Naive thymus-derived CD8-positive, alpha-beta T cell (primary cell): Measurements from ENCODE around the gene EIF3L. TPM values are rescaled to one million over a fixed set of nuclear protein-coding genes. Genes with fewer than 3 reads are reported as not detected.

Source experiments
- ATAC-seq, 2 donors: fragments of 150-1000 bp; cut with Tn5 transposase in 1 of 2; sonication (Bioruptor Pico), chemical (Tn5 transposase) in 1 of 2; 1 replicate in 1 of 2; 2 replicates in 1 of 2; pipeline ENCODE4 v1.10.0; 2021; ENCODE audit warnings: mild to moderate bottlenecking in 2 of 2, moderate library complexity in 2 of 2
- POLR2A ChIA-PET: fragments of 350-600 bp; sonication (Branson Sonifier 250); formaldehyde crosslinking; loops from one replicate; lab custom pipeline; 2021; ENCODE audit warnings: antibody characterized with exemption; lab: Charles Lee
- DNase-seq, 10 donors: peaks; one replicate each; pipeline versions ENCODE4 v3.0.0 to v3.0.0-alpha.2; 2020 to 2022
- H3K27ac Mint-ChIP-seq, 10 donors: one replicate each; pipeline ENCODE4 v1.8.0; 2020 to 2022; ENCODE audit warnings: mild to moderate bottlenecking in 10 of 10, mixed read lengths in 10 of 10, moderate library complexity in 4 of 10, inconsistent platforms in 1 of 10
- H3K27me3 Mint-ChIP-seq, 5 donors: one replicate each; pipeline ENCODE4 v1.8.0; 2021 to 2022; ENCODE audit warnings: mixed read lengths in 5 of 5
- H3K36me3 Mint-ChIP-seq, 3 donors: one replicate each; pipeline ENCODE4 v1.8.0; 2020 to 2022; ENCODE audit warnings: mixed read lengths in 3 of 3, mild to moderate bottlenecking in 2 of 3, inconsistent platforms in 1 of 3
- H3K4me1 Mint-ChIP-seq, 4 donors: one replicate each; pipeline ENCODE4 v1.8.0; 2021 to 2022; ENCODE audit warnings: mixed read lengths in 4 of 4
- H3K4me3 Mint-ChIP-seq, 10 donors: one replicate each; pipeline ENCODE4 v1.8.0; 2020 to 2022; ENCODE audit warnings: mild to moderate bottlenecking in 10 of 10, mixed read lengths in 10 of 10, moderate library complexity in 6 of 10, inconsistent platforms in 1 of 10
- H3K9me3 Mint-ChIP-seq, 9 donors: one replicate each; pipeline ENCODE4 v1.8.0; 2020 to 2022; ENCODE audit warnings: mixed read lengths in 9 of 9, mild to moderate bottlenecking in 3 of 9, inconsistent platforms in 1 of 9, moderate library complexity in 1 of 9
- microRNA-seq: library from miRNA; unstranded; fragments of <30 nt; microRNA quantifications from one replicate; pipeline ENCODE4 v1.2.0, GENCODE V29; 2022; ENCODE audit warnings: borderline microRNAs expressed
- polyA plus RNA-seq, 3 donors: library from polyadenylated mRNA; unstranded; fragments of 300-500 nt; fragmentation: Illumina TruSeq; gene quantifications; one replicate each; pipeline ENCODE4 v1.2.3, GENCODE V29; 2021
- total RNA-seq, 8 experiments: library from RNA in 2 of 8; stranded (reverse) in 2 of 8; gene quantifications; one replicate each; pipeline ENCODE4 v1.2.3 and lab custom pipeline; 2021 to 2026

EIF3L gene
- total and polyA plus RNA-seq, 5 experiments from 2014 or later: 310 to 544 (median 395) TPM

DNA sequence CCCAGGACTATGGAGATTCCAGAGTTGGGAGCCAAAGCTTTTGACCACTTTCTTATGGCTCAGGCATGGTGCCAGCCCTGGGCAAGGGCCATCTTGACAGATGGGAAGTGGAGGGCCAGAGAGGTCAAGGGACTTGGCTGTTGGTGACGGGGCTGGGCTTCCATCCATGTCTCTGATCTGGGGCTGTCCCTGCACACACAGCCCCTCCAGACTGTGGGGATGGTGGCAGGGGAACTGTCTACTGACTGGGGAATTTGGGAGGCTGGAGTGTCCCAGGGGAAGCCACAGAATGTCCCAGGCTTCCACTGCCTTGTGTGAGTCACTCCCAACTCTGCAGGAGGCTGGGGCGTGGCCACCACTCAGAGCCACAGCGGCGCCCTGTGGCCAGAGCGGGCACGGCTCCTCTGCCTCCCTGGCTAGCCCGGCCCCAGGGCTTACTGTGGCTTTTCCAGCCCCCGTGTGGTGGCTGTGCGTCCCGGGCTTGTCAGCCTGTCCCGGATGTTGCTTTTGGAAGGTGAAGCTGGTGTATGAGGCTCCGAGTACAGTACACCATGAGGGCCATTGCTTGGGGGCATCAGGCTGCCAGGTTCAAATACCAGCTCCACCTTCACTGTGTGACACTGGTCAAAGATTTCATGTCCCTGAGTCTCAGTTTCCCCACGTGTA, 84.6 kb downstream of the EIF3L start:
- POLR2A ChIA-PET: interaction anchor here (1.2 to 1.5 kb wide), 2 partner anchors 12 to 28 kb away, joined by 3 read pairs; partner anchors contain the start of gene MICALL1
- ATAC-seq: peak; percentile 99 to 100
- Mint-ChIP-seq H3K4me3 (no peak overlapping the region), H3K36me3 (peaks cover 0 to 21% (median 5%) of the 10 kb centered on the region in 3 donors), H3K4me1 (peaks cover 3 to 15% (median 12%) of the 10 kb centered on the region in 4 donors), H3K27ac (peak overlapping the region in 1 of 10 donors; percentile 60), H3K27me3 (no peaks in the 10 kb centered on the region), H3K9me3 (no peaks in the 10 kb centered on the region)
- DNase-seq: peak; percentile 66 to 85 (median 70)

Small RNAs within 50 kb of the gene (microRNA-seq; reads per million reads assigned to microRNA genes)
- gene MIR659: not detected

Other genes starting within 250 kb of the EIF3L start
- 100 to 1,000 TPM; 103 to 110 TPM for gene GGA1, start 240.6 kb upstream of the EIF3L start, total RNA-seq
- gene GGA1, start 240.6 kb upstream of the EIF3L start, polyA plus RNA-seq: 10 to 100 TPM; 20.3 to 24.5 (median 22.6) TPM
- gene SH3BP1, start 209.8 kb upstream of the EIF3L start, total RNA-seq: 10 to 100 TPM; 77.9 to 79.0 TPM
- gene SH3BP1, start 209.8 kb upstream of the EIF3L start, polyA plus RNA-seq: 10 to 100 TPM; 16.9 to 26.5 (median 25.6) TPM
- 1 to 10 TPM; 4.3 to 5.9 TPM for gene PDXP, start 190.7 kb upstream of the EIF3L start, total RNA-seq
- gene PDXP, start 190.7 kb upstream of the EIF3L start, polyA plus RNA-seq: 1 to 10 TPM; 1.7 to 9.6 (median 5.8) TPM
- 10 to 100 TPM; 14.3 to 16.8 TPM for gene LGALS1, start 173.8 kb upstream of the EIF3L start, total RNA-seq
- 100 to 1,000 TPM in 1 of 3 donors, 10 to 100 TPM in 2; 19.6 to 122 (median 34.8) TPM for gene LGALS1, start 173.8 kb upstream of the EIF3L start, polyA plus RNA-seq
- gene NOL12, start 163.1 kb upstream of the EIF3L start, total RNA-seq: 10 to 100 TPM; 47.9 to 48.6 TPM
- 10 to 100 TPM; 35.0 to 46.4 (median 43.8) TPM for gene NOL12, start 163.1 kb upstream of the EIF3L start, polyA plus RNA-seq
- gene TRIOBP, start 152.4 kb upstream of the EIF3L start, total RNA-seq: 10 to 100 TPM; 26.4 to 30.9 TPM
- gene TRIOBP, start 152.4 kb upstream of the EIF3L start, polyA plus RNA-seq: 10 to 100 TPM in 2 of 3 donors, 1 to 10 TPM in 1; 7.8 to 11.6 (median 10.7) TPM
- 1 to 10 TPM; 1.8 to 2.3 TPM for gene GCAT, start 41.5 kb upstream of the EIF3L start, total RNA-seq
- 1 to 10 TPM; 4.0 to 7.6 (median 7.1) TPM for gene GCAT, start 41.5 kb upstream of the EIF3L start, polyA plus RNA-seq
- gene GALR3, start 26.0 kb upstream of the EIF3L start, total RNA-seq: not detected
- gene GALR3, start 26.0 kb upstream of the EIF3L start, polyA plus RNA-seq: not detected
- 10 to 100 TPM; 19.8 to 21.2 TPM for gene ANKRD54, start 5.1 kb upstream of the EIF3L start, total RNA-seq
- 10 to 100 TPM in 2 of 3 donors, 1 to 10 TPM in 1; 8.2 to 16.1 (median 13.9) TPM for gene ANKRD54, start 5.1 kb upstream of the EIF3L start, polyA plus RNA-seq
- 10 to 100 TPM; 26.3 to 28.5 TPM for gene MICALL1, start 56.9 kb downstream of the EIF3L start, total RNA-seq
- 1 to 10 TPM; 1.3 to 4.7 (median 1.5) TPM for gene MICALL1, start 56.9 kb downstream of the EIF3L start, polyA plus RNA-seq
- not detected for gene C22orf23, start 104.2 kb downstream of the EIF3L start, total RNA-seq
- gene C22orf23, start 104.2 kb downstream of the EIF3L start, polyA plus RNA-seq: not detected
- gene POLR2F, start 104.3 kb downstream of the EIF3L start, total RNA-seq: 10 to 100 TPM; 38.0 to 40.7 TPM
- 100 to 1,000 TPM; 129 to 172 (median 145) TPM for gene POLR2F, start 104.3 kb downstream of the EIF3L start, polyA plus RNA-seq
- not detected for gene SOX10, start 135.1 kb downstream of the EIF3L start, total RNA-seq
- not detected for gene SOX10, start 135.1 kb downstream of the EIF3L start, polyA plus RNA-seq
- 10 to 100 TPM; 24.1 to 28.8 TPM for gene PICK1, start 208.0 kb downstream of the EIF3L start, total RNA-seq
- 1 to 10 TPM; 4.5 to 7.7 (median 6.6) TPM for gene PICK1, start 208.0 kb downstream of the EIF3L start, polyA plus RNA-seq
- gene SLC16A8, start 234.8 kb downstream of the EIF3L start, total RNA-seq: not detected
- gene SLC16A8, start 234.8 kb downstream of the EIF3L start, polyA plus RNA-seq: not detected